HepG2 (cell line): Measurements from ENCODE around the gene SLC12A5. TPM values are rescaled to one million over a fixed set of nuclear protein-coding genes. Genes with fewer than 3 reads are reported as not detected.

Source experiments
- ATAC-seq: fragments of 200-7000 bp; cut with Tn5 transposase; 3 replicates; pipeline ENCODE4 v1.9.1; 2020; ENCODE audit warnings: mild to moderate bottlenecking, moderate library complexity
- BruUV-seq: library from RNA; stranded (reverse); fragments of 400-500 nt; replicated peaks from 2 replicates; lab custom pipeline; 2021; lab: Mats Ljungman, UMichigan
- CTCF ChIA-PET: fragments of 300-600 bp; formaldehyde crosslinking; extraction: SDS; loops from one replicate; lab custom pipeline; 2021; ENCODE audit warnings: low total read pairs, inconsistent platforms, low intra/inter-chr PET ratio; lab: Yijun Ruan, JAX
- POLR2A ChIA-PET: fragments of 350-600 bp; sonication (Branson Sonifier 250); formaldehyde crosslinking; loops from one replicate; lab custom pipeline; 2020; ENCODE audit warnings: antibody characterized with exemption, inconsistent platforms; lab: Yijun Ruan, JAX
- DNase-seq: peaks from one replicate; pipeline ENCODE4 v3.0.0-alpha.2; 2015; ENCODE audit warnings: low spot score
- FAIRE-seq: peaks from 3 replicates; lab custom pipeline; 2011; peaks lifted over from hg19 to GRCh38; lab: Jason Lieb, UNC
- H2AFZ ChIP-seq: one replicate; pipeline ENCODE4 v1.6.1; 2011; ENCODE audit warnings: low read length, inconsistent platforms
- H3K27ac ChIP-seq: fragments of 300-600 bp; 3 replicates; pipeline ENCODE4 v1.8.0; 2011; ENCODE audit warnings: mixed run types, mild to moderate bottlenecking, mixed read lengths, low read length, inconsistent platforms; ENCODE audit not compliant: insufficient read depth; ENCODE audit errors: extremely low read length
- H3K27me3 ChIP-seq, 2 experiments: fragments of 200-600 bp in 1 of 2; 2 replicates in 1 of 2; 3 replicates in 1 of 2; pipeline versions ENCODE4 v1.6.0 to v1.8.0; 2011; ENCODE audit warnings: low read length in 2 of 2, mild to moderate bottlenecking in 2 of 2, moderate library complexity in 2 of 2, inconsistent platforms in 1 of 2; ENCODE audit not compliant: insufficient read depth in 2 of 2, control insufficient read depth in 1 of 2
- H3K36me3 ChIP-seq, 2 experiments: fragments of 200-600 bp in 1 of 2; replicated peaks in 1 of 2; 2 replicates in 1 of 2; 3 replicates in 1 of 2; pipeline versions ENCODE4 v1.5.1 to v1.8.0; 2011; ENCODE audit warnings: low read length in 2 of 2, inconsistent platforms in 1 of 2; ENCODE audit not compliant: insufficient read depth in 2 of 2, control insufficient read depth in 1 of 2
- H3K4me1 ChIP-seq: 2 replicates; pipeline ENCODE4 v1.5.1; 2012; ENCODE audit warnings: low read length, inconsistent platforms; ENCODE audit not compliant: insufficient read depth
- H3K4me2 ChIP-seq: 2 replicates; pipeline ENCODE4 v1.6.0; 2011; ENCODE audit warnings: low read depth, low read length, inconsistent platforms
- H3K4me3 ChIP-seq, 3 experiments: fragments of 200-600 bp in 1 of 3; sonication (generic), shearing (Covaris generic) in 1 of 3; replicated peaks in 1 of 3; 2 replicates each; pipeline ENCODE4 v1.5.1; 2011 to 2016; ENCODE audit warnings: low read length in 3 of 3, inconsistent platforms in 2 of 3, low read depth in 2 of 3, mild to moderate bottlenecking in 2 of 3, control low read depth in 1 of 3, mixed read lengths in 1 of 3; ENCODE audit not compliant: insufficient read depth in 1 of 3
- H3K79me2 ChIP-seq: one replicate; pipeline ENCODE4 v1.6.1; 2011; ENCODE audit warnings: low read length, inconsistent platforms; ENCODE audit not compliant: insufficient read depth
- H3K9ac ChIP-seq: 2 replicates; pipeline ENCODE4 v1.6.0; 2011; ENCODE audit warnings: mild to moderate bottlenecking, low read depth, low read length, inconsistent platforms; ENCODE audit not compliant: insufficient read depth
- H3K9me3 ChIP-seq: 2 replicates; pipeline ENCODE4 v1.5.1; 2012; ENCODE audit warnings: mild to moderate bottlenecking, low read length
- H4K20me1 ChIP-seq: 2 replicates; pipeline ENCODE4 v1.6.0; 2011; ENCODE audit warnings: inconsistent platforms, mild to moderate bottlenecking, low read length, moderate library complexity; ENCODE audit not compliant: insufficient read depth
- RAD51 ChIP-seq: fragments of 450-650 bp; IDR thresholded peaks from 2 replicates; pipeline ENCODE4 v1.6.1; 2016; ENCODE audit warnings: borderline replicate concordance
- TBL1XR1 ChIP-seq: fragments of 150-350 bp; IDR thresholded peaks from 2 replicates; pipeline ENCODE4 v1.6.1; 2014; ENCODE audit warnings: borderline replicate concordance, low read length; ENCODE audit not compliant: partially characterized antibody
- ZNF160 ChIP-seq: sonication (generic); formaldehyde crosslinking; IDR thresholded peaks from 2 replicates; pipeline ENCODE4 v1.8.0; 2022; ENCODE audit warnings: mild to moderate bottlenecking, inconsistent platforms, missing genetic modification reagents
- ZNF234 ChIP-seq: sonication (generic); formaldehyde crosslinking; conservative IDR thresholded peaks from 2 replicates; pipeline ENCODE4 v1.5.1; 2020; ENCODE audit warnings: mild to moderate bottlenecking, missing genetic modification reagents
- ZNF672 ChIP-seq: sonication (generic); formaldehyde crosslinking; IDR thresholded peaks from 2 replicates; pipeline ENCODE4 v1.8.1; 2022; ENCODE audit warnings: missing genetic modification reagents
- ZNF749 ChIP-seq: sonication (generic); formaldehyde crosslinking; IDR thresholded peaks from 2 replicates; pipeline ENCODE4 v1.8.0; 2022; ENCODE audit warnings: mild to moderate bottlenecking, missing genetic modification reagents, moderate library complexity, borderline replicate concordance
- WGBS: methylation state at CpG from one replicate; pipeline ENCODE4 v1.1.6; 2017; ENCODE audit warnings: low lambda C conversion rate; 5-methylcytosine and 5-hydroxymethylcytosine counted together
- in situ Hi-C: cut with HindIII; loops from 2 replicates; pipeline ENCODE4 v1.10.0; 2017; ENCODE audit warnings: low pct_unique_long_range_greater_than_20kb; ENCODE audit not compliant: extremely low pct_ligation_motif_present
- intact Hi-C: fragments of 100-400 bp; cut with micrococcal nuclease; formaldehyde crosslinking; loops from one replicate; pipeline ENCODE4 v1.10.0; 2022; ENCODE audit not compliant: unreplicated experiment
- polyA plus RNA-seq, 8 experiments: library from polyadenylated mRNA; depleted of rRNA in 3 of 8; stranded (reverse) in 7 of 8; unstranded in 1 of 8; fragments of >200 nt; fragmentation: Illumina TruSeq in 4 of 8; extraction: Trizol in 4 of 8; gene quantifications; 2 replicates each; pipeline versions ENCODE4 v1.2.1 to v1.2.3, GENCODE V29; 2011 to 2016; ENCODE audit warnings: low read depth in 4 of 8, missing spikeins in 1 of 8, mixed read lengths in 1 of 8; ENCODE audit not compliant: insufficient read depth in 1 of 8
- total RNA-seq, 5 experiments: library from RNA; depleted of rRNA; stranded (reverse); fragments of >200 nt; fragmentation: Illumina TruSeq; extraction: Trizol; gene quantifications; 2 replicates each; pipeline ENCODE4 v1.2.3, GENCODE V29; 2016; ENCODE audit warnings: low read depth in 1 of 5
- TF ChIP-seq, protein P1 (sequence below): IDR thresholded peaks from 2 replicates; pipeline ENCODE4 v1.6.1; 2016; ENCODE audit warnings: mild to moderate bottlenecking, missing biosample characterization, missing genetic modification reagents
- TF ChIP-seq, protein P2 (sequence below): IDR thresholded peaks from 2 replicates; pipeline ENCODE4 v1.6.1; 2018; ENCODE audit warnings: missing genetic modification reagents, mild to moderate bottlenecking, missing compliant biosample characterization
- TF ChIP-seq, protein P3 (sequence below): sonication (generic); formaldehyde crosslinking; IDR thresholded peaks from 2 replicates; pipeline ENCODE4 v1.4.0; 2020; ENCODE audit warnings: missing genetic modification reagents
- TF ChIP-seq, protein P4 (sequence below): sonication (generic); formaldehyde crosslinking; conservative IDR thresholded peaks from 2 replicates; pipeline ENCODE4 v1.4.0; 2020; ENCODE audit warnings: missing genetic modification reagents

SLC12A5 gene
- total and polyA plus RNA-seq, 2 of the 13 experiments (the other 11 are each of a cell fraction or from before 2014, with no cell fraction given): 4.3 to 5.4 TPM

DNA sequence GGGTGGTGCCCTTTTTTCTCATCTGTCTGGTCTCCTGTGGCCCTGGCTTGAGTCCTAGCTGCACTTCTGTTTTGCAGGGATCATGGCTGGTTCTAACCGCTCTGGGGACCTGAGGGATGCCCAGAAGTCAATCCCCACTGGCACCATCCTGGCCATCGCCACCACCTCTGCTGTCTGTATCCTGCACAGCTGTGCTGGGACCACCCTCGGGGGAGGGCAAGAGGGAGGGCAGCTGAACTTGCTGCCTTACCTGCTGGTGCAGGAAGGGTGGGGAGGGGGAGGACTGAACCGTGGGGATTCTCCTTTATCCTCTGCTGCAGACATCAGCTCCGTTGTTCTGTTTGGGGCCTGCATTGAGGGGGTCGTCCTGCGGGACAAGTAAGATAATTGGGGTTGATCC, 14.5 kb downstream of the SLC12A5 start:
- intact Hi-C loops (no loop called here), in situ Hi-C loops (no loop called here)
- CTCF ChIA-PET: no interaction called here
- Histone ChIP-seq H3K36me3 (no peaks in the 10 kb centered on the region), H3K9me3 (no peaks in the 10 kb centered on the region), H3K79me2 (no peaks in the 10 kb centered on the region), H2AFZ (no peak overlapping the region), H3K27ac (no peak overlapping the region), H3K4me1 (no peaks in the 10 kb centered on the region), H3K9ac (no peak overlapping the region), H3K4me2 (no peak overlapping the region), H3K27me3 (no peaks in the 10 kb centered on the region; a peak in 2 of 5 replicates), H3K4me3 (no peak overlapping the region), H4K20me1 (peaks cover 2% of the 10 kb centered on the region; the same call in 1 of the 2 replicates)
- no peak for FAIRE-seq
- DNase-seq: no peak
- POLR2A ChIA-PET: no interaction called here
- no TSS peak for BruUV-seq
- no peak for ATAC-seq
- 6% methylated on average over 7 of the region's 7 CpGs for WGBS
- TF ChIP-seq ZNF672 (CRISPR knock-in tag): no peak
- TF ChIP-seq, protein P1, sequence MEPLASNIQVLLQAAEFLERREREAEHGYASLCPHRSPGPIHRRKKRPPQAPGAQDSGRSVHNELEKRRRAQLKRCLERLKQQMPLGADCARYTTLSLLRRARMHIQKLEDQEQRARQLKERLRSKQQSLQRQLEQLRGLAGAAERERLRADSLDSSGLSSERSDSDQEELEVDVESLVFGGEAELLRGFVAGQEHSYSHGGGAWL (CRISPR knock-in tag): no peak
- TF ChIP-seq ZNF234 (CRISPR knock-in tag): no peak
- TF ChIP-seq, protein P2, sequence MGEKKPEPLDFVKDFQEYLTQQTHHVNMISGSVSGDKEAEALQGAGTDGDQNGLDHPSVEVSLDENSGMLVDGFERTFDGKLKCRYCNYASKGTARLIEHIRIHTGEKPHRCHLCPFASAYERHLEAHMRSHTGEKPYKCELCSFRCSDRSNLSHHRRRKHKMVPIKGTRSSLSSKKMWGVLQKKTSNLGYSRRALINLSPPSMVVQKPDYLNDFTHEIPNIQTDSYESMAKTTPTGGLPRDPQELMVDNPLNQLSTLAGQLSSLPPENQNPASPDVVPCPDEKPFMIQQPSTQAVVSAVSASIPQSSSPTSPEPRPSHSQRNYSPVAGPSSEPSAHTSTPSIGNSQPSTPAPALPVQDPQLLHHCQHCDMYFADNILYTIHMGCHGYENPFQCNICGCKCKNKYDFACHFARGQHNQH (CRISPR knock-in tag): no peak
- TF ChIP-seq, protein P3, sequence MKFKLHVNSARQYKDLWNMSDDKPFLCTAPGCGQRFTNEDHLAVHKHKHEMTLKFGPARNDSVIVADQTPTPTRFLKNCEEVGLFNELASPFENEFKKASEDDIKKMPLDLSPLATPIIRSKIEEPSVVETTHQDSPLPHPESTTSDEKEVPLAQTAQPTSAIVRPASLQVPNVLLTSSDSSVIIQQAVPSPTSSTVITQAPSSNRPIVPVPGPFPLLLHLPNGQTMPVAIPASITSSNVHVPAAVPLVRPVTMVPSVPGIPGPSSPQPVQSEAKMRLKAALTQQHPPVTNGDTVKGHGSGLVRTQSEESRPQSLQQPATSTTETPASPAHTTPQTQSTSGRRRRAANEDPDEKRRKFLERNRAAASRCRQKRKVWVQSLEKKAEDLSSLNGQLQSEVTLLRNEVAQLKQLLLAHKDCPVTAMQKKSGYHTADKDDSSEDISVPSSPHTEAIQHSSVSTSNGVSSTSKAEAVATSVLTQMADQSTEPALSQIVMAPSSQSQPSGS (CRISPR knock-in tag): no peak
- TF ChIP-seq RAD51: no peak
- TF ChIP-seq ZNF160: no peak
- TF ChIP-seq, protein P4, sequence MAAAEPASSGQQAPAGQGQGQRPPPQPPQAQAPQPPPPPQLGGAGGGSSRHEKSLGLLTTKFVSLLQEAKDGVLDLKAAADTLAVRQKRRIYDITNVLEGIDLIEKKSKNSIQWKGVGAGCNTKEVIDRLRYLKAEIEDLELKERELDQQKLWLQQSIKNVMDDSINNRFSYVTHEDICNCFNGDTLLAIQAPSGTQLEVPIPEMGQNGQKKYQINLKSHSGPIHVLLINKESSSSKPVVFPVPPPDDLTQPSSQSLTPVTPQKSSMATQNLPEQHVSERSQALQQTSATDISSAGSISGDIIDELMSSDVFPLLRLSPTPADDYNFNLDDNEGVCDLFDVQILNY (CRISPR knock-in tag): no peak
- TF ChIP-seq TBL1XR1: no peak
- TF ChIP-seq ZNF749 (CRISPR knock-in tag): no peak
